K562 (cell line): ENCODE results near the gene KCNQ4. TPM values are rescaled to one million over a fixed set of nuclear protein-coding genes. Genes with fewer than 3 reads are reported as not detected.
A peak's percentile ranks its signal among the peaks of the same experiment; 100 is the strongest.

Experiments
- ADNP ChIP-seq: fragments of 200-800 bp; sonication (Bioruptor generic); IDR thresholded peaks from 2 replicates; pipeline ENCODE4 v1.6.1; 2016; ENCODE audit warnings: missing genetic modification characterization, missing compliant biosample characterization
- ATF1 ChIP-seq, 2 experiments: fragments of 450-650 bp in 1 of 2; IDR thresholded peaks; 2 replicates each; pipeline ENCODE4 v1.6.1; 2016; ENCODE audit warnings: missing compliant biosample characterization in 1 of 2, missing genetic modification characterization in 1 of 2
- CC2D1A ChIP-seq: fragments of 450-650 bp; IDR thresholded peaks from 2 replicates; pipeline ENCODE4 v1.6.1; 2017; ENCODE audit warnings: mild to moderate bottlenecking
- ESRRB ChIP-seq: fragments of 250-450 bp; sonication (Bioruptor Pico); IDR thresholded peaks from 2 replicates; pipeline ENCODE4 v1.5.0; 2020; ENCODE audit warnings: mild to moderate bottlenecking, moderate library complexity, borderline replicate concordance
- HDAC6 ChIP-seq: IDR thresholded peaks from 2 replicates; pipeline ENCODE4 v1.6.1; 2012; ENCODE audit warnings: low read depth, mild to moderate bottlenecking, control low read depth, inconsistent platforms, low read length, moderate library complexity
- HNRNPUL1 ChIP-seq: fragments of 200-400 bp; formaldehyde crosslinking; IDR thresholded peaks from 2 replicates; pipeline ENCODE4 v1.6.1; 2017; ENCODE audit warnings: low read length
- JUNB ChIP-seq: fragments of 450-650 bp; formaldehyde crosslinking; conservative IDR thresholded peaks from 2 replicates; pipeline ENCODE4 v1.4.0; 2020; ENCODE audit warnings: mild to moderate bottlenecking
- NR2C1 ChIP-seq, 2 experiments: fragments of 450-650 bp; IDR thresholded peaks; 2 replicates each; pipeline ENCODE4 v1.6.1; 2017; ENCODE audit warnings: mild to moderate bottlenecking in 2 of 2, antibody characterized with exemption in 1 of 2, inconsistent platforms in 1 of 2, missing compliant biosample characterization in 1 of 2, missing genetic modification characterization in 1 of 2
- PCBP2 ChIP-seq: fragments of 200-400 bp; formaldehyde crosslinking; IDR thresholded peaks from 2 replicates; pipeline ENCODE4 v1.6.1; 2018; ENCODE audit warnings: low read length, low read depth, mild to moderate bottlenecking, moderate library complexity; ENCODE audit not compliant: poor library complexity, severe bottlenecking
- POLR2AphosphoS2 ChIP-seq: IDR thresholded peaks from 2 replicates; pipeline ENCODE4 v1.6.1; 2012; ENCODE audit warnings: low read length, improper control_type of control experiment
- PTBP1 ChIP-seq: fragments of 200-400 bp; formaldehyde crosslinking; IDR thresholded peaks from 2 replicates; pipeline ENCODE4 v1.6.1; 2017; ENCODE audit warnings: low read depth, low read length
- SNRNP70 ChIP-seq: fragments of 200-400 bp; formaldehyde crosslinking; optimal IDR thresholded peaks from 2 replicates; pipeline ENCODE3; 2017; ENCODE audit warnings: low read depth, low read length
- TAF7 ChIP-seq: fragments of 450-650 bp; IDR thresholded peaks from 2 replicates; pipeline ENCODE4 v1.6.1; 2016; ENCODE audit warnings: missing genetic modification characterization, missing compliant biosample characterization
- TCFL5 ChIP-seq: fragments of 250-450 bp; sonication (Bioruptor Pico); conservative IDR thresholded peaks from 2 replicates; pipeline ENCODE4 v1.6.1; 2021; ENCODE audit warnings: mild to moderate bottlenecking, moderate library complexity, matching md5 sums
- ZBTB8A ChIP-seq: fragments of 450-650 bp; IDR thresholded peaks from 2 replicates; pipeline ENCODE4 v1.6.1; 2018; ENCODE audit warnings: mild to moderate bottlenecking, moderate library complexity; ENCODE audit not compliant: partially characterized antibody
- ZFPM2 ChIP-seq: fragments of 250-450 bp; sonication (Bioruptor Pico); IDR thresholded peaks from 2 replicates; pipeline ENCODE4 v1.5.1; 2022; ENCODE audit warnings: mild to moderate bottlenecking
- ZNF140 ChIP-seq: fragments of 250-450 bp; sonication (Bioruptor Pico); IDR thresholded peaks from 2 replicates; pipeline ENCODE4 v1.8.0; 2021; ENCODE audit warnings: moderate library complexity, mild to moderate bottlenecking, inconsistent platforms
- ZNF212 ChIP-seq: fragments of 450-650 bp; formaldehyde crosslinking; IDR thresholded peaks from 2 replicates; pipeline ENCODE4 v1.4.0; 2020; ENCODE audit warnings: mild to moderate bottlenecking
- ZNF224 ChIP-seq: sonication (generic); formaldehyde crosslinking; IDR thresholded peaks from 2 replicates; pipeline ENCODE4 v1.8.0; 2022; ENCODE audit warnings: mild to moderate bottlenecking, missing genetic modification reagents
- ZNF354B ChIP-seq: fragments of 250-450 bp; sonication (Bioruptor Pico); IDR thresholded peaks from 2 replicates; pipeline ENCODE4 v1.4.0; 2020
- ZNF436 ChIP-seq: fragments of 250-450, 450-650 bp; sonication (Bioruptor Pico); formaldehyde crosslinking; IDR thresholded peaks from 2 replicates; pipeline ENCODE4 v1.7.0; 2020; ENCODE audit warnings: mild to moderate bottlenecking
- ZNF444 ChIP-seq: fragments of 250-450 bp; sonication (Bioruptor Pico); IDR thresholded peaks from 2 replicates; pipeline ENCODE4 v1.4.0; 2020; ENCODE audit warnings: mild to moderate bottlenecking, moderate library complexity
- polyA plus RNA-seq, 8 experiments: library from polyadenylated mRNA; depleted of rRNA in 4 of 8; stranded (reverse) in 5 of 8; unstranded in 3 of 8; fragments of >200 nt; fragmentation: Nextera tagmentation in 2 of 8; fragmentation: Illumina TruSeq in 1 of 8; extraction: Ambion mirVana in 2 of 8; extraction: Trizol in 1 of 8; gene quantifications; 2 replicates each; pipeline versions ENCODE4 v1.2.1 to v1.2.3, GENCODE V29; 2011 to 2014; ENCODE audit warnings: inconsistent platforms in 1 of 8, missing spikeins in 1 of 8
- total RNA-seq, 7 experiments: library from RNA; depleted of rRNA in 6 of 7; stranded (reverse); fragments of >200 nt in 6 of 7; fragmentation: Illumina TruSeq in 2 of 7; extraction: Trizol in 2 of 7; gene quantifications; 2 replicates each; pipeline versions ENCODE4 v1.2.1 to v1.2.3, GENCODE V29; 2011 to 2021; ENCODE audit warnings: low replicate concordance in 1 of 7
- TF ChIP-seq, protein P1 (sequence below): sonication (generic); formaldehyde crosslinking; IDR thresholded peaks from 2 replicates; pipeline ENCODE4 v1.8.0; 2022; ENCODE audit warnings: mild to moderate bottlenecking, low read depth, missing genetic modification reagents
- TF ChIP-seq, protein P2 (sequence below): fragments of 450-650 bp; IDR thresholded peaks from 2 replicates; pipeline ENCODE4 v1.6.1; 2016; ENCODE audit warnings: borderline replicate concordance
- TF ChIP-seq, protein P3 (sequence below): fragments of 450-650 bp; formaldehyde crosslinking; IDR thresholded peaks from 2 replicates; pipeline ENCODE4 v1.4.0; 2020; ENCODE audit warnings: mild to moderate bottlenecking, moderate library complexity
- TF ChIP-seq, protein P4 (sequence below): fragments of 250-450 bp; sonication (Bioruptor Pico); IDR thresholded peaks from 2 replicates; pipeline ENCODE4 v1.8.0; 2022; ENCODE audit warnings: moderate library complexity, mild to moderate bottlenecking, inconsistent platforms

The KCNQ4 gene
- total and polyA plus RNA-seq, 9 of the 15 experiments (the other 6 are each of a cell fraction or from before 2014, with no cell fraction given) = 0.07 to 4.1 (median 0.79) TPM

DNA sequence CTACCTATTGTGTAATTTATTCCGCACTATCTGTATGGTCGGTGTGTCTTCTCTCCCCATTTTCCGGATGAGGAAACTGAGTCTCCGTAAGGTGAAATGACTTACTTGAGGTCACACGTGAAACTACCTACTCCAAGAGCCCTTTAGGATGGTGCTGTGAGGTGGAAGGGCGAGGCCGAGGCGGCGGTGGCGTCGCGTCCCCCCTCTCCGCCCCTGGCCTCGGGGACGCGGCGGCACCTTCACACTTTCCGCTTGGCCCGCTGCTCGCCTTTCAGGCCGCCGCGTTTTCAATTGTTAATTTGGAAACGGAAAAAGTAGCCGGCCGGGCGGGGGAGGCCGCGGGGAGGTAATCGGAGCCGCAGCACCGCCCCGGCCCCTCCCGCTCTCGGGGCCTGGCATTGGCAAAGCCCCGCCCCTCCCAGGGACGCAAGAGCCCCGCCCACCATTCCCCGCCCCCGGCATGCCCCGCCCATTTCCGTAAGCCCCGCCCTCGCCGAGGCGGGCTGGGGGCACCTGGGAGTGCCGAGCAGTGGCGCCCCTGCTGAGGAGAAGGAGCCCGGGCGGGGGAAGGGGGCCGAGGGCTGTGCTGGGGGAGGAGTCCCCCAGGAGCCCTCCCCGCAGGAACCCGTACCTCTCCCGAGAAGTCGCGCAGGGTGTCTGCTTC is 18.6 kb downstream of the KCNQ4 start (continued):
- TF ChIP-seq JUNB (CRISPR knock-in tag) = no peak
- TF ChIP-seq SNRNP70 = no peak
- TF ChIP-seq ZNF436 (CRISPR knock-in tag) = no peak
- TF ChIP-seq ZNF212 (CRISPR knock-in tag) = no peak
- TF ChIP-seq, protein P1, sequence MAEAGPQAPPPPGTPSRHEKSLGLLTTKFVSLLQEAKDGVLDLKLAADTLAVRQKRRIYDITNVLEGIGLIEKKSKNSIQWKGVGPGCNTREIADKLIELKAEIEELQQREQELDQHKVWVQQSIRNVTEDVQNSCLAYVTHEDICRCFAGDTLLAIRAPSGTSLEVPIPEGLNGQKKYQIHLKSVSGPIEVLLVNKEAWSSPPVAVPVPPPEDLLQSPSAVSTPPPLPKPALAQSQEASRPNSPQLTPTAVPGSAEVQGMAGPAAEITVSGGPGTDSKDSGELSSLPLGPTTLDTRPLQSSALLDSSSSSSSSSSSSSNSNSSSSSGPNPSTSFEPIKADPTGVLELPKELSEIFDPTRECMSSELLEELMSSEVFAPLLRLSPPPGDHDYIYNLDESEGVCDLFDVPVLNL = no peak
- no peak for TF ChIP-seq ZNF354B (CRISPR knock-in tag)
- TF ChIP-seq, protein P2, sequence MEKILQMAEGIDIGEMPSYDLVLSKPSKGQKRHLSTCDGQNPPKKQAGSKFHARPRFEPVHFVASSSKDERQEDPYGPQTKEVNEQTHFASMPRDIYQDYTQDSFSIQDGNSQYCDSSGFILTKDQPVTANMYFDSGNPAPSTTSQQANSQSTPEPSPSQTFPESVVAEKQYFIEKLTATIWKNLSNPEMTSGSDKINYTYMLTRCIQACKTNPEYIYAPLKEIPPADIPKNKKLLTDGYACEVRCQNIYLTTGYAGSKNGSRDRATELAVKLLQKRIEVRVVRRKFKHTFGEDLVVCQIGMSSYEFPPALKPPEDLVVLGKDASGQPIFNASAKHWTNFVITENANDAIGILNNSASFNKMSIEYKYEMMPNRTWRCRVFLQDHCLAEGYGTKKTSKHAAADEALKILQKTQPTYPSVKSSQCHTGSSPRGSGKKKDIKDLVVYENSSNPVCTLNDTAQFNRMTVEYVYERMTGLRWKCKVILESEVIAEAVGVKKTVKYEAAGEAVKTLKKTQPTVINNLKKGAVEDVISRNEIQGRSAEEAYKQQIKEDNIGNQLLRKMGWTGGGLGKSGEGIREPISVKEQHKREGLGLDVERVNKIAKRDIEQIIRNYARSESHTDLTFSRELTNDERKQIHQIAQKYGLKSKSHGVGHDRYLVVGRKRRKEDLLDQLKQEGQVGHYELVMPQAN = no peak
- TF ChIP-seq PCBP2 = no peak
- TF ChIP-seq ZNF224 = no peak
- TF ChIP-seq CC2D1A = 0 out of 2 replicates have a peak, but pooled peaks have one; percentile 20
- TF ChIP-seq ZNF140 (CRISPR knock-in tag) = no peak
- no peak for TF ChIP-seq ZFPM2
- peak; percentile 100 for TF ChIP-seq ADNP (tag)
- TF ChIP-seq HDAC6 = no peak
- TF ChIP-seq TAF7 (tag) = no peak
- TF ChIP-seq ATF1 (CRISPR knock-in tag; IDR thresholded peaks at IDR 0.05) = no peak
- TF ChIP-seq ATF1 (tag; IDR thresholded peaks at IDR 0.05) = peak; percentile 61
- TF ChIP-seq ESRRB = no peak
- TF ChIP-seq, protein P3, sequence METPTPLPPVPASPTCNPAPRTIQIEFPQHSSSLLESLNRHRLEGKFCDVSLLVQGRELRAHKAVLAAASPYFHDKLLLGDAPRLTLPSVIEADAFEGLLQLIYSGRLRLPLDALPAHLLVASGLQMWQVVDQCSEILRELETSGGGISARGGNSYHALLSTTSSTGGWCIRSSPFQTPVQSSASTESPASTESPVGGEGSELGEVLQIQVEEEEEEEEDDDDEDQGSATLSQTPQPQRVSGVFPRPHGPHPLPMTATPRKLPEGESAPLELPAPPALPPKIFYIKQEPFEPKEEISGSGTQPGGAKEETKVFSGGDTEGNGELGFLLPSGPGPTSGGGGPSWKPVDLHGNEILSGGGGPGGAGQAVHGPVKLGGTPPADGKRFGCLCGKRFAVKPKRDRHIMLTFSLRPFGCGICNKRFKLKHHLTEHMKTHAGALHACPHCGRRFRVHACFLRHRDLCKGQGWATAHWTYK (CRISPR knock-in tag) = no peak
- no peak for TF ChIP-seq NR2C1 (IDR thresholded peaks at IDR 0.05)
- TF ChIP-seq NR2C1 (tag; IDR thresholded peaks at IDR 0.05) = peak; percentile 24; the same call in 1 of the 2 replicates
- TF ChIP-seq TCFL5 (CRISPR knock-in tag) = no peak
- TF ChIP-seq HNRNPUL1 = no peak
- TF ChIP-seq, protein P4, sequence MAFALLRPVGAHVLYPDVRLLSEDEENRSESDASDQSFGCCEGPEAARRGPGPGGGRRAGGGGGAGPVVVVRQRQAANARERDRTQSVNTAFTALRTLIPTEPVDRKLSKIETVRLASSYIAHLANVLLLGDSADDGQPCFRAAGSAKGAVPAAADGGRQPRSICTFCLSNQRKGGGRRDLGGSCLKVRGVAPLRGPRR (CRISPR knock-in tag) = no peak
- TF ChIP-seq PTBP1 = peak; percentile 75
- no peak for TF ChIP-seq POLR2AphosphoS2
- TF ChIP-seq ZNF444 = no peak
- TF ChIP-seq ZBTB8A = no peak
